Measurements from ENCODE around the gene HYOU1.

GRCh38 chr11:119014209-119014924 lies 42.6 kb downstream of the HYOU1 start:
- TF ChIP-seq MYC (IDR thresholded peaks at IDR 0.05; ENCODE audit: low read depth, low read length): no peak
- TF ChIP-seq MAX (IDR thresholded peaks at IDR 0.05; ENCODE audit: low read depth, low read length): no peak
- TF ChIP-seq CTCF (IDR thresholded peaks at IDR 0.05; ENCODE audit: low read depth, low read length): no peak
- TF ChIP-seq POLR2A (IDR thresholded peaks at IDR 0.05; ENCODE audit: extremely low read depth, insufficient read length): peak; percentile 9
